HepG2 (cell line): ENCODE measurements around the gene PAQR6. TPM values are rescaled to one million over a fixed set of nuclear protein-coding genes. Genes with fewer than 3 reads are reported as not detected.

Source experiments
- CENPBD1 ChIP-seq: sonication (generic); formaldehyde crosslinking; IDR thresholded peaks from 2 replicates; pipeline ENCODE4 v1.8.0; 2022; ENCODE audit warnings: missing genetic modification reagents, low read depth, mild to moderate bottlenecking, borderline replicate concordance
- DR1 ChIP-seq: sonication (generic); formaldehyde crosslinking; IDR thresholded peaks from 2 replicates; pipeline ENCODE4 v1.8.0; 2021; ENCODE audit warnings: mild to moderate bottlenecking, missing genetic modification reagents, inconsistent platforms
- JUNB ChIP-seq: sonication (generic); formaldehyde crosslinking; IDR thresholded peaks from 2 replicates; pipeline ENCODE4 v1.8.0; 2022; ENCODE audit warnings: missing genetic modification reagents, mild to moderate bottlenecking, borderline replicate concordance
- REPIN1 ChIP-seq: sonication (generic); formaldehyde crosslinking; IDR thresholded peaks from 2 replicates; pipeline ENCODE4 v1.8.0; 2022; ENCODE audit warnings: missing genetic modification reagents, low read depth, mild to moderate bottlenecking, borderline replicate concordance
- TERF1 ChIP-seq: sonication (generic); formaldehyde crosslinking; IDR thresholded peaks from 2 replicates; pipeline ENCODE4 v1.8.0; 2022; ENCODE audit warnings: mild to moderate bottlenecking, missing genetic modification reagents, moderate library complexity
- ZFY ChIP-seq: sonication (generic); formaldehyde crosslinking; IDR thresholded peaks from 2 replicates; pipeline ENCODE4 v1.4.0; 2020; ENCODE audit warnings: missing genetic modification reagents
- ZNF441 ChIP-seq: sonication (generic); formaldehyde crosslinking; IDR thresholded peaks from 2 replicates; pipeline ENCODE4 v1.7.0; 2021; ENCODE audit warnings: missing genetic modification reagents, borderline replicate concordance
- ZNF589 ChIP-seq: sonication (generic); formaldehyde crosslinking; conservative IDR thresholded peaks from 2 replicates; pipeline ENCODE4 v1.8.0; 2022; ENCODE audit warnings: mild to moderate bottlenecking, moderate library complexity, missing genetic modification reagents
- polyA plus RNA-seq, 8 experiments: library from polyadenylated mRNA; depleted of rRNA in 3 of 8; stranded (reverse) in 7 of 8; unstranded in 1 of 8; fragments of >200 nt; fragmentation: Illumina TruSeq in 4 of 8; extraction: Trizol in 4 of 8; gene quantifications; 2 replicates each; pipeline versions ENCODE4 v1.2.1 to v1.2.3, GENCODE V29; 2011 to 2016; ENCODE audit warnings: low read depth in 4 of 8, missing spikeins in 1 of 8, mixed read lengths in 1 of 8; ENCODE audit not compliant: insufficient read depth in 1 of 8
- total RNA-seq, 5 experiments: library from RNA; depleted of rRNA; stranded (reverse); fragments of >200 nt; fragmentation: Illumina TruSeq; extraction: Trizol; gene quantifications; 2 replicates each; pipeline ENCODE4 v1.2.3, GENCODE V29; 2016; ENCODE audit warnings: low read depth in 1 of 5
- TF ChIP-seq, protein P1 (sequence below): sonication (generic); formaldehyde crosslinking; IDR thresholded peaks from 2 replicates; pipeline ENCODE4 v1.4.0; 2020; ENCODE audit warnings: missing genetic modification reagents, mild to moderate bottlenecking, borderline replicate concordance
- TF ChIP-seq, protein P2 (sequence below): sonication (generic); formaldehyde crosslinking; IDR thresholded peaks from one replicate; pipeline ENCODE4 v1.5.1; 2020; ENCODE audit warnings: mild to moderate bottlenecking, missing genetic modification reagents; ENCODE audit errors: not compliant biosample characterization

Gene PAQR6
- total and polyA plus RNA-seq, 2 of the 13 experiments (the other 11 are each of a cell fraction or from before 2014, with no cell fraction given) = 0.82 to 1.4 TPM

- TF ChIP-seq TERF1 (CRISPR knock-in tag) (no peak), DR1 (no peak), ZFY (peak; percentile 43), CENPBD1 (CRISPR knock-in tag) (no peak), ZNF589 (CRISPR knock-in tag) (no peak), JUNB (no peak), ZNF441 (CRISPR knock-in tag) (no peak), REPIN1 (CRISPR knock-in tag) (0 out of 2 replicates have a peak, but pooled peaks have one; percentile 46)
- TF ChIP-seq, protein P1, sequence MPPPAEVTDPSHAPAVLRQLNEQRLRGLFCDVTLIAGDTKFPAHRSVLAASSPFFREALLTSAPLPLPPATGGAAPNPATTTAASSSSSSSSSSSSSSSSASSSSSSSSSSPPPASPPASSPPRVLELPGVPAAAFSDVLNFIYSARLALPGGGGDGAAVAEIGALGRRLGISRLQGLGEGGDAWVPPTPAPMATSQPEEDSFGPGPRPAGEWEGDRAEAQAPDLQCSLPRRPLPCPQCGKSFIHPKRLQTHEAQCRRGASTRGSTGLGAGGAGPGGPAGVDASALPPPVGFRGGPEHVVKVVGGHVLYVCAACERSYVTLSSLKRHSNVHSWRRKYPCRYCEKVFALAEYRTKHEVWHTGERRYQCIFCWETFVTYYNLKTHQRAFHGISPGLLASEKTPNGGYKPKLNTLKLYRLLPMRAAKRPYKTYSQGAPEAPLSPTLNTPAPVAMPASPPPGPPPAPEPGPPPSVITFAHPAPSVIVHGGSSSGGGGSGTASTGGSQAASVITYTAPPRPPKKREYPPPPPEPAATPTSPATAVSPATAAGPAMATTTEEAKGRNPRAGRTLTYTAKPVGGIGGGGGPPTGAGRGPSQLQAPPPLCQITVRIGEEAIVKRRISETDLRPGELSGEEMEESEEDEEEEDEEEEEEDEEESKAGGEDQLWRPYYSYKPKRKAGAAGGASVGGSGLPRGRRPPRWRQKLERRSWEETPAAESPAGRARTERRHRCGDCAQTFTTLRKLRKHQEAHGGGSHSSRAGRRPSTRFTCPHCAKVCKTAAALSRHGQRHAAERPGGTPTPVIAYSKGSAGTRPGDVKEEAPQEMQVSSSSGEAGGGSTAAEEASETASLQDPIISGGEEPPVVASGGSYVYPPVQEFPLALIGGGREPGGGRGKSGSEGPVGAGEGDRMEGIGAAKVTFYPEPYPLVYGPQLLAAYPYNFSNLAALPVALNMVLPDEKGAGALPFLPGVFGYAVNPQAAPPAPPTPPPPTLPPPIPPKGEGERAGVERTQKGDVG (CRISPR knock-in tag) = peak; percentile 77; the same call in 1 of the 2 replicates
- TF ChIP-seq, protein P2, sequence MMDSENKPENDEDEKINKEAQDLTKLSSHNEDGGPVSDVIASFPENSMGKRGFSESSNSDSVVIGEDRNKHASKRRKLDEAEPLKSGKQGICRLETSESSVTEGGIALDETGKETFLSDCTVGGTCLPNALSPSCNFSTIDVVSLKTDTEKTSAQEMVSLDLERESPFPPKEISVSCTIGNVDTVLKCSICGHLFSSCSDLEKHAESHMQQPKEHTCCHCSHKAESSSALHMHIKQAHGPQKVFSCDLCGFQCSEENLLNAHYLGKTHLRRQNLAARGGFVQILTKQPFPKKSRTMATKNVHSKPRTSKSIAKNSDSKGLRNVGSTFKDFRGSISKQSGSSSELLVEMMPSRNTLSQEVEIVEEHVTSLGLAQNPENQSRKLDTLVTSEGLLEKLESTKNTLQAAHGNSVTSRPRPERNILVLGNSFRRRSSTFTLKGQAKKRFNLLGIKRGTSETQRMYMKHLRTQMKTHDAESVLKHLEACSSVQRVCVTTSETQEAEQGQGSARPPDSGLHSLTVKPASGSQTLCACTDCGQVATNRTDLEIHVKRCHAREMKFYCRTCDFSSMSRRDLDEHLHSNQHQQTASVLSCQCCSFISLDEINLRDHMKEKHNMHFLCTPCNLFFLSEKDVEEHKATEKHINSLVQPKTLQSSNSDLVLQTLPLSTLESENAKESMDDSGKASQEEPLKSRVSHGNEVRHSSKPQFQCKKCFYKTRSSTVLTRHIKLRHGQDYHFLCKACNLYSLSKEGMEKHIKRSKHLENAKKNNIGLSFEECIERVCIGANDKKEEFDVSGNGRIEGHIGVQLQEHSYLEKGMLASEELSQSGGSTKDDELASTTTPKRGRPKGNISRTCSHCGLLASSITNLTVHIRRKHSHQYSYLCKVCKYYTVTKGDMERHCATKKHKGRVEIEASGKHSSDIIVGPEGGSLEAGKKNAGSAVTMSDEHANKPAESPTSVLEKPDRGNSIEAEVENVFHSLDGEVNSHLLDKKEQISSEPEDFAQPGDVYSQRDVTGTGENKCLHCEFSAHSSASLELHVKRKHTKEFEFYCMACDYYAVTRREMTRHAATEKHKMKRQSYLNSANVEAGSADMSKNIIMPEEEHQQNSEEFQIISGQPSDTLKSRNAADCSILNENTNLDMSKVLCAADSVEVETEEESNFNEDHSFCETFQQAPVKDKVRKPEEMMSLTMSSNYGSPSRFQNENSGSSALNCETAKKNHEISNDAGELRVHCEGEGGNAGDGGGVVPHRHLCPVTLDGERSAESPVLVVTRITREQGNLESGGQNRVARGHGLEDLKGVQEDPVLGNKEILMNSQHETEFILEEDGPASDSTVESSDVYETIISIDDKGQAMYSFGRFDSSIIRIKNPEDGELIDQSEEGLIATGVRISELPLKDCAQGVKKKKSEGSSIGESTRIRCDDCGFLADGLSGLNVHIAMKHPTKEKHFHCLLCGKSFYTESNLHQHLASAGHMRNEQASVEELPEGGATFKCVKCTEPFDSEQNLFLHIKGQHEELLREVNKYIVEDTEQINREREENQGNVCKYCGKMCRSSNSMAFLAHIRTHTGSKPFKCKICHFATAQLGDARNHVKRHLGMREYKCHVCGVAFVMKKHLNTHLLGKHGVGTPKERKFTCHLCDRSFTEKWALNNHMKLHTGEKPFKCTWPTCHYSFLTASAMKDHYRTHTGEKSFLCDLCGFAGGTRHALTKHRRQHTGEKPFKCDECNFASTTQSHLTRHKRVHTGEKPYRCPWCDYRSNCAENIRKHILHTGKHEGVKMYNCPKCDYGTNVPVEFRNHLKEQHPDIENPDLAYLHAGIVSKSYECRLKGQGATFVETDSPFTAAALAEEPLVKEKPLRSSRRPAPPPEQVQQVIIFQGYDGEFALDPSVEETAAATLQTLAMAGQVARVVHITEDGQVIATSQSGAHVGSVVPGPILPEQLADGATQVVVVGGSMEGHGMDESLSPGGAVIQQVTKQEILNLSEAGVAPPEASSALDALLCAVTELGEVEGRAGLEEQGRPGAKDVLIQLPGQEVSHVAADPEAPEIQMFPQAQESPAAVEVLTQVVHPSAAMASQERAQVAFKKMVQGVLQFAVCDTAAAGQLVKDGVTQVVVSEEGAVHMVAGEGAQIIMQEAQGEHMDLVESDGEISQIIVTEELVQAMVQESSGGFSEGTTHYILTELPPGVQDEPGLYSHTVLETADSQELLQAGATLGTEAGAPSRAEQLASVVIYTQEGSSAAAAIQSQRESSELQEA (CRISPR knock-in tag) = peak; percentile 49
These were observed 54.2 kb downstream of the PAQR6 start, which contains the start of gene SLC25A44 (continued) for GRCh38 chr1:156193488-156194299.
